HG02973 (cell line): ENCODE data around the gene MUC5B.

ENCODE experiments used
- ATAC-seq: cut with Tn5 transposase; IDR thresholded peaks from one replicate; pipeline ENCODE4 v1.9.1; 2021; ENCODE audit warnings: moderate library complexity; ENCODE audit not compliant: unreplicated experiment

MUC5B gene

GRCh38 chr11:1296287-1296686 is 73.4 kb downstream of the MUC5B start:
- no peak for ATAC-seq

GRCh38 chr11:1297011-1297575 is 74.2 kb downstream of the MUC5B start:
- ATAC-seq, result no peak

GRCh38 chr11:1297576-1298473 is 75.0 kb downstream of the MUC5B start:
- no peak for ATAC-seq

- no peak for ATAC-seq
Observed at GRCh38 chr11:1298695-1299492, 76.0 kb downstream of the MUC5B start.

DNA sequence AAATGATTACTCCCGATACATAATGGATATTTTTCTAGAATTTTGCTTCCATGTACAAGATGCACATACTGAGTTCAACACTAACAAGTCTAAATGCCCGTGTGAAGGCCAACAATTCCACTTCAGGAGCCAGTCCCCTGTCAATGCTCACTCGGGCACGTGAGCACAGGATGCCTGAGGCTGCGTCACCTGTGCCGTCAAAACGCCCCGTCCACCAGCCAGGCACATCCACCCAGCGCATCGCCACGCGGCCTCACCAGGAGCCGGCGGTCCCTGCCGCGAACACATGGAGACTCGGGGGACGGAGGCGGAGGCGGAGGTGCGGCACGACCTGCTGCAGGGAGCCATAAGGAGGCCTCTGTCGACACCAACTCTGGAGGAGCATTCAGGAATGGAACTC is 76.8 kb downstream of the MUC5B start:
- no peak for ATAC-seq

DNA sequence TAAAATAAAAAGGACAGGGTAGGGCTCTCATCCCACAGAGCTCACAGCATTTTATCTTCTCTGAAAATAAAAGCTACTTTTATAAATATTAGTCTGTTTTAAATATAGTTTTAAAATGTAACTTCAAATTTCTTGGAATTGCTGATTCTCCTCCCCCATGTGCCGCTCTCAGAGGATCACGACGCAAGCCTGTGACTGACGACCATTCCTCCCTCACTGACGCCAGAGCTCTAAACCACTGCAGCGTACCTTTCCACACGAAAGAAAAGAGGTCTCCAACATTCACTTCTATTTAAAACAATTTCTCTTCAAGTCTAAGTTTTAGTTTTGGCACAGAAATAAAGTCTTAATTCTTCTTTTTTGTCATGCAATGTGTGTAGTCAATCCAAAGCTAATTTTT is 77.3 kb downstream of the MUC5B start:
- no peak for ATAC-seq

GRCh38 chr11:1300569-1301187 is 77.8 kb downstream of the MUC5B start:
- no peak for ATAC-seq

- no peak for ATAC-seq
Observed at GRCh38 chr11:1301220-1302000, 78.5 kb downstream of the MUC5B start.

DNA sequence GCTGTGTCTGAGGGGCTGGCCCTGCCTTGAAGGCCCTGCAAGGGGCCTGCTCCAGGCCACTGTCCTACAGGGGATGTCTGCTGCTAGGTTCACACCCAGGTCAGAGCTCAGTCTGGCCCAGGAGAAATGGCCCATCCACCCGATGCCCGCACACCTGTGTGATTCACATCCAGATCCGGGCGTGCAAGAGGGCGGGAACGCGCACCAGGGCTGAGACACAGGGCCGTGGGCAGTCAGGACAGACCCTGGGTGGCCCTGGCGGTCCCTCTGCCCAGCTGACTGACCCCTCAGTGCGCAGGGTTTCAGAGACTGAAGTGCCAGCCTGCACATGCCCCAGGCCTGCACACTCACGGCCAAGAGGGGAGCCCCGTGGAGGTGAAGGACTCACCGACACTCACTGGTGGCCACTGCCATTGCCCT is 79.2 kb downstream of the MUC5B start:
- ATAC-seq, result no peak

DNA sequence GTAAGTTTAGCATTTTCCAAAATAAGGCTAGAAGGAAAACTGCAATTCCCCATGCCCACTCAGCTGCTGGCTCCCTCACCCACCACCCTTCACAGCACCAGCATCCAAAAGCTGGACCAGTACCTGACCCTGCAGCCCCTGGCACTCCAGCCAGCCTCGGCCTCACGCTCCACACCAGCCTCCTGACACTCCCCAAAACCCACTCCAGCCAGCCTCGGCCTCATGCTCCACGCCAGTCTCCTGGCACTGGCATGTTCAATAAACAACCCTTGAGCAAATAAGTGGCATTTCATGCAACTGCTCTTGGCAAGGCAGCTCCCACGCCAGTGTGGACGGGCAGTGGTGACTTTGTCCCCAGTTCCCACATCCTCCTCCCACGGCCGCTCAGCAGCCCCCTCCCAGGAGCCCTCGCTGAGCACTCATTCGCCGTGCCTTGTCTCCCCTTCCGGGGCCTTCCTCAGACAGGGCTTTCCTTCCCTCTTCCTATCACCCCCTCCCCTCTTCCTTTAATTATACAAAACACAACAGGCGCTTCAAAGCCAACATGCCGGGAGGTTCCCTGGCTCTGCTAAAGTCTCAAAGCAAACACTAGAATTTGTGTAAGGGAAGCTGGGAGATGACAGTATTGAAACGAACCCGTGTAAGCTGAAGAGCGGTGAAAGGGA is 79.7 kb downstream of the MUC5B start:
- ATAC-seq, result no peak

GRCh38 chr11:1303126-1303821 is 80.4 kb downstream of the MUC5B start:
- ATAC-seq, result no peak

- ATAC-seq, result no peak
Observed at GRCh38 chr11:1303973-1304372, 81.1 kb downstream of the MUC5B start.

DNA sequence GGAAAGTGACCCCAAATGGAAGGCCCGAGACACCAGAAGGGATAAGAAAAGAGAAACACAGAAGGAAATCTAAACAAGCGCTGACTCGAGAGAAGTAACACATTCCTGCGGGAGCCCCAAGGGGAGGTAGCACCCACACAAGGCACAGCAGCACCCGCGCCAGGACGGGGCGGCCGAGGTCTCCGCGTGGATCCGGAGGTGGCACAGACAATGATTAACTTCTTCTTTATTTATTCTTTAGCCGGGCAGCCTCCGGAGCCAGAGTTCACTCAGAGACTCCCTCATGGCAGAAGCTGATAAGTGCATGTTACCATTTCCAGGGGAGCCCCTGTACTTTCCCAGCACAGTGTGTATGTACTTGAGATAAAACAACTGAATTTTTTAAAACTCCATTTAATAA is 81.5 kb downstream of the MUC5B start:
- no peak for ATAC-seq

DNA sequence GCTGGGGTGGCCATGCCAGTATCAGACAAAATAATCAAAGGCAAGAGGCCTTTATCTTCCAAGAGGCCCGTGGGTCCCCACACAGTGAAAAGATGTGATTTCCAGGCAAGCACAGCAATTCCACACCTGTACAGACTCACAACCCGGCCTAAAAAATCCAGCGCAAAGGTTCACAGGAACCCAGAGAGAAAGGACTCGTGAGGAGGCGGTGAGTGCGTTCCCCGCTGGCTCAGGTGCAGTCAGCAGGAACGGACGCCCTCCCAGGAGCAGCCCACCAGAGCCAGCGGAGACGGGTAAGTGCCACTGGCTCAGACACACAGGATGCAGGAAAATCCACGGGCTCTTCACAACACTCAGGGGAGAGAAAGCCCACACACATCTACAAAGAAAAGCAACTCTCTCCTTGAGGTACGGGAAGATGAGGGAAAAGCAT is 82.2 kb downstream of the MUC5B start:
- no peak for ATAC-seq

GRCh38 chr11:1305501-1306056 is 82.7 kb downstream of the MUC5B start:
- ATAC-seq, result no peak

DNA sequence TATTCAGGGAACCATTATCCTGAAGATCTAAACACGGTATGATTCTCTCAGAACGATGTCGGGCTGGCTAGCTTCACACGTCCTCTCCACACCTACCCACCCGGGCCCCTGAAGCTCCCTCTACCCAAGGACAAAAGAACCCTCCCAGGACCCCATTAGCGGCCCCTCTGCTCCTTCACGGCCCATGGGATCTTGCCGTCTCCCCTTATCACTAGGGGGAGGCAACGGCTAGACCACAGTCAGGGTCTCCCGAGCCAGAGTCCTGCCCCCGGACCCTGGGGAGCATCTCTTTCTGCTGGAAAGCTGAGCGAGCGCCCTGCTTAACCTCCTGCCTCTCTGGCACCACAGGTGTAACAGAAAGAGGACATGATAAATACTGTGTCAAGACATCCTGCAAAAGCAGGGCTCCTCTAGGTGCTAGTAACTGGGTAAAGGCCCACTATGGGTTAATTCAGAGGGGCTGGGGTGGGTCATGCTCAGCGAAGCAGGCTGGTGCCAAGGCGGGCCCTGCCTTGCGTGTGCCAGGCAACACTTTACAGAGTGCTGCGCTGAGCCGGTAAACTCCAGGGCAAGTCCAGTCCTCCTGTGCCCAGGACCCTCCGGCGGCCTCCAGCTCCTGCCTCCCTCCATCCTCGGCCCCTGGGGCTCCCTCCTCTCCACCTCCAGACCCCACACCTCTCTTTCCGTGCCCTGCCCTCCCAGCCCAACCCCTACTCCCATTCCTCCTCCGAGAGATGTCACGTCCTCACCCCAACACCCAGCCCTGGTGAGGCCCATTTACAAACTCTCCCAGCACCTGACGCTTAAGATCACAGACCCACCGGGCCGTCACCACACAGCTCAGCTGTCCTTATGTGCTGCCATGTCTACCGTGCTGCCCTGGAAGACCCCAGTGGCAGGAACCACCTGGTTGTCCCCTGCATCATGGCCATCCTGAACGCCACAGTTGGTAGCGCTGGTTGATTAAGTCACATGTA is 83.6 kb downstream of the MUC5B start:
- no peak for ATAC-seq

- no peak for ATAC-seq
Observed at GRCh38 chr11:1307163-1307870, 84.5 kb downstream of the MUC5B start.
